Measurements from ENCODE around the gene TOM1L2.
"Not testable (repeated sequence)": the region's sequence is repeated elsewhere in the genome, so short reads cannot be mapped to it uniquely, and the experiment has no call there.

The TOM1L2 gene

DNA sequence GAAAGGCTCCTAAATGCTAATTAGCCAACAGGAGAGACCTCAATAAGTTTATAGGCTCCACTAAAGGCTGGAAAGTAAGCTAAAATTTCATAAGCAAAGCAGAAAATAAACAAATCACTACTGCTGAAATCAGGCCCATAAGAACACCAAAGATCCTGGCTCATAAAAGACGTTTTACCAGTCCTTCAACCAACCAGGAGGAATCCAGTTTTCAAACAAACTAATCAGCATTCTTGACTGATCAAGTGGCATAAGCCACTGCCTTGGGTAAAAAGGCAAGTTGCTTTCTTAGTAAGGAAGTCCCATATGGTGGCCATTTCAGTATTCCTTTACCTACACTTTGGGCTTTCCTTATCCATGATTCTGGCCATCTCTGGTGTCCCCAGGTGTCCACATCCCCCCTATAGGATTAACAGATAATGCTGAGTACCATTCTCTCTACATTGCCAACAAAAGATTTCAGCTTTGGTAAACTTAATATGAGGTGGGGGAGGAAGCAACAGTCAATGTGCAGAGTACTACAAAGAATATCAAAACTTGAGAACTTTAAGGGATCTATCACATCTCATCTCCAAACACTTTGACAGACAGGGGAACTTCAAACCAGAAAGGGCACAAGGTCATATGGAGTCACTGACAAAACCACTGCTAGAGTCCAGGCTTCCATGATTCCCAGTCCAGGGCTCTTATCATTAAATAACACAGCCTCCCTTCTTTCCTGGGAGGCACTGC, 1.3 kb downstream of the TOM1L2 start:
- DNase-seq (ENCODE audit: low read depth, low spot score), result no peak

DNA sequence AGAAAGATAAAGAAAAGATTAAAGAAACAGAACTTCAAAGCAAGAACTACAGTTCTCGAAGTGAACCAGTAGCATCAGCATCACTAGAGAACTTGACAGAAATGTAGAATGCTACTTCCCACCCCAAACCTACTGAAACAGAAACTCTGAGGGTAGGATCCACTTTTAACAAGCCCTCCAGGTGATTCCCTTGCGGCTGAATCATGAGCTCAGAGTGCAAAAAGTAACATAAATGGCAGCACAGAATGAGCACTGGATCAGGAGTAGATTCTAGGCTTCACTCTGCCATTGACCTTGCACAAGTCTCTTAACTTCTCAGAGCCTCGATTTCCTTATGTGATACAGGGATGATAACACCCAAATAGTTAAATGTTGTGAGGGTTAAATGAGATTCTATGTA, 5.8 kb downstream of the TOM1L2 start:
- DNase-seq (ENCODE audit: low read depth, low spot score), result no peak

DNA sequence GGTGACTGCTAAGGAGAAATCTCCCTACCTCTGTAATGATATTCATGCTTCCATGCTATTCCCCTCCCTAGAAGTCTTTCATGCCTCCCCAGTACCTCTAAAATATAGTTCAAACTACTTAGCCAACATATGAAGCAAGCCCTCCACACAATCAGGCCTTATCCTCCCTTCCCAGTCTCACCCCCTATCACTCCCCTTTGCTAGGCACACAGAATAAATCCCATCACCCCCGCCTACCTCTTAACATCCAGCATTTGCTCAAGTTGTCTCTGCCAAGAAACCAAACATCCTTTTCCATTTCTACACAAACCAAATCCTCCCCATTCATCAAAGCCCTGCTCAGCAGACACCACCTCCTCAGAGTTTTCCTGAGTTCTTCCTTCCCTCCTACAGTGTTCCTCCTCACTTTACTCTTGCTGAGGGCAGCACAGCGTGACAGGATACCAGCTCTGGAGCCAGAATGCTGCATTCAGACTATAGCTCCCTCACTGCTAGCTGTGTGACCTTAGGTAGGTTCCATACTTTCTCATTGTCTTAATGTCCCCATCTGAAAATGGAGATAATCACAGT, 7.0 kb downstream of the TOM1L2 start:
- DNase-seq (ENCODE audit: low read depth, low spot score), result no peak

DNA sequence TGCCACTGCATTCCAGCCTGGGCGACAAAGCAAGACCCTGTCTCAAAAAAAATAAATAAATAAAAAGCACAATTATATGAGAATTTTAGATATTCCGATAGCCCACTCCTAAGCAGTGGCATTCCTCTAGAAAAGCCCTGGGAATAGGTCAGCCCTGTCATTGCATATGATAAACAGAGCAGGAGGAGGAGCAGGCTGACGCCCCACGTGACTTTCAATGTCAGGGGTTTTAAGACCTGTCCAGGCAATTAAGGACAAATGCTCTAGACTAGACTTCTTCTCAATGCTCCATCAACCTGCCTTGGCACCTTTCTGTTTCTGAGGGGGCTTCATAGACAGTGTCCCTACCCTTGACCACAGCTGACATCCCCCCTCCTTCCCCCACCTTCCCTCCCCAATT, 7.5 kb downstream of the TOM1L2 start:
- DNase-seq (ENCODE audit: low read depth, low spot score), result no peak

DNA sequence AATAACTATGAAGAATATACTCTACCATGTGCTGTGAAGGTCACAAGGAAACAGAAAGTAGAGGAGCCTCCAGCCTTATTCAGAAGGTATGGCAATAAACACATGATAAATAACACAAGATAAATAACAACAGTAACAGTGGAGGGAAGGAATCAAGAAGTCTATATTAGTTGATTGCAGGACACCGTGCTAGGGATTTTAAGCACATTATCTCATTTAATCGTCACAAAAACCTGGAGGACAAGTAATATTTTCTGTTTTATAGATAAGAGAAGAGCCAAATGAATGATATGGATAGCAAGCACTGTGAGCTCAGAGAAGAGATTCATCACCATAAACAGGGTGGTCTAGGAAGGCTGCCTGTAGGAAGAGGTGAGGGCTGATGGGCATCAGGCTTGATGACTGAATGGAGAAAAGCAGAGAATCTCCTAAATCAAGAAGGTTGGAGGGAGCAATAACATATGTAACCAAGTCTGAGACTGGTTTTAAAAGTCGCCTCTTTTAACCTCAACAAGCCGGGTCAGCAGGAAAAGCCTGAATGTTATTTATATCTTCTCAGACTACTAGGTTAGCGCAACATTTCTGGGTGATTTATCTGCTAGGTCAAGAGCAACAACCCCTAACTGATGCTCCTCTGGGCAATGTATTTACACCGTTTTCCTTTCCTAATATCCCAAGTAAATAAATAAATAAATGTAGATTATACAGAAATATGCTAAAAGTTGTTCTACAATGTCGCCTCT, 8.3 kb downstream of the TOM1L2 start:
- DNase-seq (ENCODE audit: low read depth, low spot score), result no peak

DNA sequence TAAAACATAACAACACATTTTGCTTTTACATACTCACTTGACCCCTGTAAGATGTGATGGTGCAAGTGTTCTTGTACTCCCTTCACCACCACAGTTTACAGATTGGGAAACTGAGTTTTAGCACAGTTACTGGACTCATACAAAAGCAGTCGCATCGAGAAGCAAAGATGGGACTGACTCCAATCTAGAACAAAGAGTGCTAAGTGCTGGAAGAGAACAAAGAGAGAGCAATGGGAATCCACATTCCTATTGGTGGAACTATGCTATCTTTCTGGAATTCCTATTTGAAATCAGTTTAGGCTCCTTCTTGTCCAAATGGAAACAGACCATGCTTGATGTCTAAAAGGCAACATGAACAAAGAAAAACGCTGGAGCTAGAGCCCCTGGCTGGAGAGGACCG, 9.1 kb downstream of the TOM1L2 start:
- no peak for DNase-seq (ENCODE audit: low read depth, low spot score)

DNA sequence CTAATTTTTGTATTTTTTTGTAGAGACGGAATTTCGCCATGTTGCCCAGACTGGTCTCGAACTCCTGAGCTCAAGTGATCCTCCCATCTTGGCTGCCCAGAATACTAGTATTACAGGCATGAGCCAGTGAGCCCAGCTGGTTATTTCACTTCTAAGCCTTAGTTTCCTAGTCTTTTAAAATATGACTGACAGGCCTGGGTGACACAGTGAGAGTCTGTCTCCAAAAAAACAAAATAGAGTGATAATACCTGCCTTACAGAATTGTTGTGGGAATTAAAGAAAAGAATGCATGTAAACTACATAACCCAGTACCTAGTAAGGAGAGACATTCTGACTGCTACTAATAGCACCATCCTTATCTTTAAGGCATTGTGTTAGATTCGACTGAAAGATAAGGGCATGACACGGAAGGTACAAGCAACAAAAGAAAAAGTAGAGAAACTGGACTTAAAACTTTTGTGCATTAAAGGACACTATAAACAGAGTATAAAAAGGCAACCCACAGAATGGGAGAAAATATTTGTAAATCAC, 11.6 kb downstream of the TOM1L2 start:
- DNase-seq (ENCODE audit: low read depth, low spot score), result no peak

DNA sequence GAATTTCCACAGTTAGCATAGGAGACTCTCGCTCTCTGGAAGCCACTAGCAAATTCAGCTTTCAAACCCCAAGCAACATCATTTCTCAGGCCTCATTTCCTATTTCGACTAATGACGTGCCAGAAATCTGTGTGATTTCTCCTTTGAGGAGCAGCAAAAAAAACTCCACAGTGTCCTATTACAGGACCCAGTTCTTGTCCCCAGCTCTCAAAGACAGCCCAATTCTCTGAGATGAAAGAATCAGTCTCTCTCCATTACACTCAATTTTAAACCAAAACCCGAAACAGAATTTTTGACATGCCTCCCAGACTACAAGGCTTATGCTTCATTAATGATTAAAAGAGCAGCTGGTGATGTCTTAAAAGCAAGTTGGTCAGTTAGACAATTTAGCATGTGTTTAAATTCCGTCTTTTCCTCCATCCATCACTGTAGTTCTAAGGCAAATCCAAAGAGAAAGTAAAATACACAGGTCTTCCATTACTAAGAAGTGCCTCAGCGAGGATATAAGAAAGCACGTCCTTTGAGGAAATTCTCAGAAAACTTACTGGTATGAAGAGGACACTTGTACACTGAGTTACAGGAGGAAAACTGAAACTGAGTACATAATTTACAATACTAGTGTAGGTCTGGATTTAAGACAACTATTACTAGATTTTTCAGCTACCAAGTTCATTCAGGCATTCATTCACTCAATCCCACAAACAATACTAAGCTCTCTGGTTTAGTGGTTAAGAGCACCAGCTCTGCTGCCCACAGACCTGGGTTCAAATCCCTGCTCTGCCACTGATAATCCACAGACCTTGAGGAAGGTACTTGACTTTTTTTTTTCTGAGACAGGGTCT, 12.5 kb downstream of the TOM1L2 start:
- DNase-seq (ENCODE audit: low read depth, low spot score), result no peak

DNA sequence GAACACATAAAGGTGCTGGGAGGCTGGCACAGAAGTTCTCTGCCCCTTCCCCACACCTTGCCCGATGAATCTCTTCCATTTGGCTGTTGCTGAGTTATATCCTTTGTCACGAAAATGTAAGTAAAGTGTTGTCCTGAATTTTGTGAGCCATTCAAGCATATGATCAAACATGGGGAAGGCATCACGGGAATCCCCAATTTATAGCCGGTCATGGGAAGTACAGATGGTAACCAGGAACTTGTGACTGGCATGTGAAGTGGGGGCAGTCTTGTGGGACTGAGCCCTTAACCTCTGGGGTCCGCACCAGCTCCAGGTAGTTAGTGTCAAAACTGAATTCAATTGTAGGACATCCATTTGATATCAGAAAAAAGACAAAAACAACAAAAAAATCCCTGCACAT, 13.2 kb downstream of the TOM1L2 start:
- DNase-seq (ENCODE audit: low read depth, low spot score), result no peak

DNA sequence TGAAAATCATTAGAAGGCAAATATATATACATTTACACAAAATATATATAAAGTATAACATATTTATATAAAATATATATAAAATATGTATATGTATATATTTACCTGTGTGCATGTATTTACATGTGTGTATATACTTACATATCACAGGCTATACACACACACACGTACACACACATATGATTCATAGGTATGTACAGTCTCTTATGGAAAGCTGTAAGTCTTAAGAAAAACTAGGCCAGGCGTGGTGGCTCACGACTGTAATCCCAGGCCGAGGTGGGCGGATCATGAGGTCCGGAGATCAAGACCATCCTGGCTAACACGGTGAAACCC, 14.7 kb downstream of the TOM1L2 start:
- DNase-seq (ENCODE audit: low read depth, low spot score), result no peak

DNA sequence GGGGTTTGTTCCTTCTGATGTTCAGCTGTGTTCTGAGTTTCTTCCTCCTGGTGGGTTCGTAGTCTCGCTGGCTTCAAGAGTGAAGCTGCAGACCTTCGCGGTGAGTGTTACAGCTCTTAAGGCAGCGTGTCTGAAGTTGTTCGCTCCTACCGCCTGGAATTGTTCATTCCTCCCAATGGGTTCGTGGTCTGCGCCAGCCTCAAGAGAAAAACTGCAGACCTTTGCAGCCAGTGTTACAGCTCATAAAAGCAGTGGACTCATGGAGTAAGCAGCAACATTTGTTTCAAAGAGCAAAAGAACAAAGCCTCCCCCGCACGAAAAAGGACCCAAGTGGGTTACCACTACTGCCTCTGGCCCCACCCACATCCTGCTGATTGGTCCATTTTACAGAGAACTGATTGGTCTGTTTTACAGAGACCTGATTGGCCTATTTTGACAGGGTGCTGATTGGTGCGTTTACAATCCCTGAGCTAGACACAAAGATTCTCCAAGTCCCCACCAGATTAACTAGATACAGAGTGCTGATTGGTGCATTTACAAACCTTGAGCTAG, 16.3 kb downstream of the TOM1L2 start:
- DNase-seq (ENCODE audit: low read depth, low spot score), result not testable (repeated sequence)

DNA sequence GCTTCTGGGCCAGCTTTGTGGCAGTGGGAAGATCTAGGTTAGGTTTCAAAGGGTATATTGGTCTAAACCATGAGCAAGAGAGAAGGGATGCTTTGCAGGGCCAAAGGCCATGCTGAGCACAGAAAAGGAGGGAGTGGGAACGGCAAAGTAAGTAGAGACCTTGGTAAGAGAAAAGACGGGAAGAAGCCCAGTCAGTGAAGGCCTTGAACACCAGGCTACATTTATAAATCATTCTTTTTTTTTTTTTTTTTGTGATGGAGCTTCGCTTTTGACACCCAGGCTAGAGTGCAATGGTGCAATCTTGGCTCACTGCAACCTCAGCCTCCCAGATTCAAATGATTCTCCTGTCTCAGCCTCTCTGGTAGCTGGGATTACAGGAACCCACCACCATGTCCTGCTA, 18.1 kb downstream of the TOM1L2 start:
- no peak for DNase-seq (ENCODE audit: low read depth, low spot score)

DNA sequence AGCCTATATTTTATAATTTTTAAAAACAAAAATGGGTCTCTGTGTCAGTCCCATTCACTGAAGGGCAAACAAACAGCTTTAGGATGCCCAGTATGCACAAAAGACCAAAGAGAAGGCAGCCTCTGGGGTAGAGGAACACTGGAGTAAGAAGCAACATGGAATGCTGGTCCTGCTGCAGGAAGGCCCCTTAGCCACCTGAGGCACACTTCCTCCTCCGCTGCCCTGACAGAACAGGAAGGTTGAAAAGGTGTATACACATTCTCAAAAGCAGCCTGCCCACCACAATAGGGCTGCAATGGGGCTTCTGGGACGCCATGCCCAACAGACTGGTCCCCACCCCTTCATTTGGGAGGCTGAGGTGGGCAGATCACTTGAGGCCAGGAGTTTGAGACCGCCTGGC, 19.5 kb downstream of the TOM1L2 start:
- peak; percentile 43 for DNase-seq (ENCODE audit: low read depth, low spot score)

DNA sequence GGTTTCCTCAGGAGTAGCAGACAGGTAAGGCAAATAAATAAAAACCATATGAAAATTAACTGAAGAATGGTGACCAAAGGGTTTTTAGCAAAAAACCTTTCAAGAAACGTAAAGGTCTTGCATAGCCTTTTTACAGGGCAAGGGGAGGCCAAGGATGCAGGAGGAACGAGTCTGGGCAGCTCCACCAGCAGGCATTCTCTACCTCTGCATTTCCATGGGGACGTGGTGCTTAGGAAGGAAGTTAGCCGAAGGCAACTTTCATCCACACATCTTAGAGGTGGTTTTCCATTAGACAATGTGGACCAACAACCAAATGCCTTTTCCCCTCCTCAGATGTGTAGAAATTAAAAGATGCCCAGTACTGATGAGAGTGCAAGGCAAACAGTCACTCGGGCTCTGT, 20.7 kb downstream of the TOM1L2 start:
- DNase-seq (ENCODE audit: low read depth, low spot score), result no peak

DNA sequence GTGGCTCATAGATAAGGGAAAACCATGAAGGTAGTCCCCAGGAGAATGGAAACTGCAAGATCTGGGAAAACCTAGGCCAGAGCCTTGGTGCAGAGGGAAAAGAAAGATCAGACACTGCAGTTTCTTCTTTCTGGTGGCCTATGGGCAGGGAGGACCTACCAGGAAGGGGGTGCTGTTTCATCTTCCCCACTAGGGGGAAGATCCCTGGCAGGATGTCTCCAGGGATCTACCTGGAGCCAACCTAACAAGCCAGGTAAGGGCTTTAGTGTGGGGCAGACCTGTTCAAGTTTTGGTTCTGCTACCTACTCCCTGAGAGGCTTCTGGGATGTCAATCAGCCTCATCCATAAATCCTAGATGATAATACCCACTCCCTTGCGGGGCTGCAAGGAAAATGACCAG, 21.4 kb downstream of the TOM1L2 start:
- no peak for DNase-seq (ENCODE audit: low read depth, low spot score)

DNA sequence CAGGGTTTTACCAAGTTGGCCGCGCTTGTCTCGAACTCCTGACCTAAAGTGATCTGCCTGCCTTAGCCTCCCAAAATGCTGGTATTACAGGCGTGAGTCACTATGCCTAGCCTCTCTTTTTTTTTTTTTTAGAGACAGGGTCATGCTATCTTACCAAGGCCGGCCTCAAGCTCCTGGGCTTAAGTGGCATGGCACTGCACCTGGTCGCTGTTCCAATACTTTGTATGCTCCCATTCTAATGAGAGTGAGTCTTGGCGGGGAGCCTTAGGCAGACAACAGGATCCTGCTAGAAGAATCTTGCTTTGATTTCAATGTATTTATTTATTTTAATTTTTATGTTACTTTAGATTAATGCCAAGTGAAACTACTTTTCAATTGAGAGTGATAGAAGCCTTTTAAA, 21.9 kb downstream of the TOM1L2 start:
- no peak for DNase-seq (ENCODE audit: low read depth, low spot score)

DNA sequence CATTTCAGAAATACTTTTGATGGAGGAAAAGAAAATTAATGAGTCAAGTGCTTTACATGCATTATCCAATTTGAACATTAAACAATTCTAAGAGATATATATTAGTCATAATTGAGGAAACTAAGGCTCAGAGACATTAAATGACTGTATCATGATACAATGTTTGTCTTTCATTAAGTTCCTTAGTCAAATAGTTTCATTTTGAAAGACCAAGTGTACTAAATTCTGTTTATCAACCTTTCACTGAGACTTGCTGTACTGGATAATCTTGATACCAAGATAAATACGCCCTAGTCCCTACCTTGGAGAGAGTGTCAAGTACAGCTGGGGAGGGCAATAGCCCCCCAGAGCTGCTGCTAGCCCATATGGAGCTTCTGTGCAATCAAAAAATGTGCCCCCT, 24.2 kb downstream of the TOM1L2 start:
- no peak for DNase-seq (ENCODE audit: low read depth, low spot score)

DNA sequence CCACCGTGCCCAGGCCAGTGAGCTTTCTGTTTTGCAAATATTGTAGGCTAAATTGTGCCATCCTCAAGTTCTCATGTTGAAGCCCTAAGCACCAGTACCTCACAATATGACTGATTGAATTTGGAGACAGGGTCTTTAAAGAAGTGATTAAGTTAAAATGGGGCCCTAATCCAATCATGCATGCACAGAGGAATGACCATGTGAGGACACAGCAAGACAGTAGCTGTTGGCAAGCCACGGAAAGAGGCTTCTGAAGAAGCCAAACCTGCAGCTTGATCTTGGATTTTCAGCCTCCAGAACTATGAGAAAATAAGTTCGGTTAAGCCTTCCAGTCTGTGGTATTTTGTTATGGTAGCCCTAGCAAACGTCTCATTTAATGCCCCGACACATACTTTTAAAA, 24.9 kb downstream of the TOM1L2 start:
- no peak for DNase-seq (ENCODE audit: low read depth, low spot score)

DNA sequence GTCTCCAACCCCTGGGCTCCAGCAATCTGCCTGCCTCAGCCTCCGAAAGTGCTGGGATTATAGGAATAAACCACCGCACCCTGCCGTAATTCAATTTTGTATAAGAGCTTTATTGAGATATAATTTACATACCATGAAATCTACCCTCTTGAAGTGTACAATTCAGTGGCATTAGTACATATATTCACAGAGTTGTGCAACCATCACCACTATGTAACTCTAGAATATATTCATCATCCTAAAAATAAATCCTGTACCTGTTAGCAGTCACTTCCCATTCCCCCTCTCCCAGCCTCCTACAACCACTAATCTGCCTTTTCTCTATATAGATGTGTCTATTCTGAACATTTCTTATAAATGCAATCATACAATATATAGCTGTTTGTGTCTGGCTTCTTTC, 26.1 kb downstream of the TOM1L2 start:
- DNase-seq (ENCODE audit: low read depth, low spot score), result no peak

DNA sequence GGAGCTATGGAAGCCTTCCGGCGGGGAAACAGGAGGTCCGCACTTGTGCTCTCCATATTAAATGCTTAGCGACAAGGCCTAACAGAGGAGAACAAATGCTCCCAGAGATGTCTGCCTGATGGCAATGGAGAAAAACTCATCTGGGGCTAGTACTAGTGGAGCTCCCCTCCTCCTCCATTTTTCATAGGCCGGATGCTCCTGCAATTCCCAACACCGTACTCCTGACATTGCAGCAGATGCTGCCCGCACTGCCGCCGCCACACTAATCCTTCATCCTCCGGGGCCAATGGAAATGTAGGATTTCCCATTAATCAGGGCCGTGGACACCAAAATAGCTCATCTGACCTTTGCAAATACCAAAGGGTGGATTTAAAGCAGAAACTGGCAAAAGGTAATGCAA, 27.5 kb downstream of the TOM1L2 start:
- DNase-seq (ENCODE audit: low read depth, low spot score), result no peak

DNA sequence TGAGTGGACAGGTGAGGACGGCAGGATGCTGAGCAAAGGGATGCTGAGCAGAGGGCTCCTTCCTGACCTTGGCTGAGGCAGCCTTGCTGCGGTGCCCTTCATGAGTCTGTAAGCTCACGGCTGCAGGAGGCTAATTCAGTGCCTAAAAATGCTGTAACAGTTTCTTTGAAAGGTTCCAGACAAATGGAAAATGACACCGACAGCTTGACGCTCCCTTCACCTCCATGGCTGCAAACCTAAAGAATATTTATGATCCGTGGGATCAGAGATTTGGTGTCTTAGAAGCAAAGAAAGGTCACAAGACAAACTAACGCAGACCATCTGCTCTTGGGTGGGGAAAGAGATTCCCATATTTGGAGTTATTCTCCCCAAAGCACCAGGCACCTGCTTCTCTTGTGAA, 28.0 kb downstream of the TOM1L2 start:
- DNase-seq (ENCODE audit: low read depth, low spot score), result no peak

All from ELF-1 (cell line).